ENCODE data around the gene AOPEP.
A peak's percentile ranks its signal among the peaks of the same experiment; 100 is the strongest.
"Not testable (repeated sequence)": the region's sequence is repeated elsewhere in the genome, so short reads cannot be mapped to it uniquely, and the experiment has no call there.

AOPEP gene

GRCh38 chr9:94872891-94873511, 146.5 kb downstream of the AOPEP start:
- peak; percentile 23 for DNase-seq

- DNase-seq = no peak
Measured at GRCh38 chr9:94874316-94874715, 147.8 kb downstream of the AOPEP start.

GRCh38 chr9:94875300-94876020, 149.0 kb downstream of the AOPEP start:
- DNase-seq = no peak

DNA sequence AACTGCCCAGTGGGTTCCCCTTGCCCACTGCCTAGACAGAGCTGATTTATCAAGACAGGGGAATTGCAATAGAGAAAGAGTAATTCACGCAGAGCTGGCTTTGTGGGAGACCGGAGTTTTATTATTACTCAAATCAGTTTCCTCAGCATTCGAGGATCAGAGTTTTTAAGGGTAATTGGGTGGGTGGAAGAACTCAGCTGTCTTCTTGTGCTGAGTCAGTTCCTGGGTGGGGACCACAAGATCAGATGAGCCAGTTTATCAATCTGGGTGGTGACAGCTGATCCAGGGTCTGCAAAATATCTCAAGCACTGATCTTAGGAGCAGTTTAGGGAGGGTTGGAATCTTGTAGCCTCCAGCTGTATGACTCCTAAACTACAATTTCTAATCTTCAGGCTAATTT, 152.3 kb downstream of the AOPEP start:
- DNase-seq = not testable (repeated sequence)

GRCh38 chr9:94879230-94879629, 152.7 kb downstream of the AOPEP start:
- no peak for DNase-seq

GRCh38 chr9:94881023-94881422, 154.5 kb downstream of the AOPEP start:
- DNase-seq = no peak

DNA sequence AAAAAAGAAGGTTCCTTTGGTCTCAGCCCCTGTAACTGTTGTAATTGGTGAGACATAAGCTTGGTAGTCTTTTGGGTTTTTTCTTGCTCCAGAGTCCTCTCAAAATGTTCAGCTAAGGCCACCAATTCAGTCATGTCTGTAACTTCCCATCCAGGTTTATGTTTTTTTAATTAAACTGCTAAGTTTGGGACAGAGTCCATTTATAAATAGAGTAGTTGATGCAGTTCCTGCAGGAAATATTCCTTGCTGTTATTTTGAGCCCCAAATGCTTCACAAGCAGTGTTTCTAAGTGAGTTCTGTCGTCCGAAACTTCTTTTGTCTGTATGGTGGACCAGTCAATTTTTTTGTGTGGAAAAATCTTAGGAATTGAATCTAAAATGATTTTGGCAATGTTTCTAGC, 155.0 kb downstream of the AOPEP start:
- no peak for DNase-seq

GRCh38 chr9:94881940-94882339, 155.4 kb downstream of the AOPEP start:
- DNase-seq = no peak

DNA sequence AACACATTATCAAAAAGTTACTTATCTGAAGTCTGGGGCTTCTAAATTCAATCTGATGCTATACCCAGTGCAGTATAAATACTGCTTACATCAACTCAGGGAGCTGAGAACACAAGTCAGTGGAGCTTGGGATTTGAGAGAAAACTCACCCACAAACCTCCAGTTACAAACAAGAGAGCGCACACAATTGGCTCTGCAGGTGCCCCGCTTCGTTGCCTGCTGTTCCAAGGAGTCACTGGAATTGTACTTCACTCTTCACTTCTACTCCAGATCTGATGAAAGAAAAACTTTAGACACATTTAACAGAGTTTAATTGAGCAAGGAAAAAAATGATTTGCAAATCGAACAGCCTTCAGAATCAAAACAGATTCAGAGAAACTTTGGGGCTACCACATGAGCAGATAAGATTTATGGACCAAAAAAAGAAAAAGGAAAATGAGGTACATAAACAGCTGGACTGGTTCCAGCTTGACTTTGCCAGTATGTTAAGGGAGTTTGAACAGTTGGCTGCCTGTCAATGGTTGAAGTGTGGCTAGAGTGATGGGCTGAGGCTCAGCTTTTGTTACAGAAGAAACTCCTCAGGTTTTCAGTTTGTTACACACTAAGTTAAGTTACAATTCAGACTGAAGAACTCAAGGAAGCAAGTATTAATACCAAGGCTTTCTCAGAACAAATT, 156.6 kb downstream of the AOPEP start:
- no peak for DNase-seq

DNA sequence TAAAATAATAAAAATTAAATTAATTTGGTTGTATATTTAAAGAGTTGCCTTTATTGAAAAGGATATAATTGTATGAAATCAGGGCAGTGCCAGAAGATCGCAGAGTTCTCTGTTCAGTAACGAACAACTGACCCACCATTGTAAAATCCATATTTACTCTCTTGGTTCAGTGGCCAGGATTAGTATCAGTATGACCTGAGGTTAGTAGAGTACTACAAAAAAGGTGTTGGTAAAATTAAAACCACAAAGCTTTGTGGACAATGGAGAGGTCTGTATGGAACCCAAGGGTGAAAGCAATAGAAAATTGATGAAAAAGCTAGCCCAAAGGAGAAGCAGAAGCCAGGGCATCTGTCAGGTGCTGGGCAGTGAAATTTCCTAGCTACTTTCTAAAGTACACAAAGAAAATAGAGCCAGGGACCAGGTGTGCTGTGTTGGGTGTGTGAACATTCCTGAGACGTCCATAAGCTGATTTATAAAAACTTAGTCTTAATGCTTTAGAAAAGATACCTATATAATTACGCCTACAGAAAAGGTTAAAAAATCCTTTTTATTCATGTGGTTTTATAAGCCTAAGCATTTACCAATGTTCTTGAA, 159.5 kb downstream of the AOPEP start:
- DNase-seq = no peak

GRCh38 chr9:94887721-94888120, 161.2 kb downstream of the AOPEP start:
- DNase-seq = no peak

- DNase-seq = no peak
Measured at GRCh38 chr9:94888775-94889174, 162.3 kb downstream of the AOPEP start.

GRCh38 chr9:94889628-94890027, 163.1 kb downstream of the AOPEP start:
- no peak for DNase-seq

DNA sequence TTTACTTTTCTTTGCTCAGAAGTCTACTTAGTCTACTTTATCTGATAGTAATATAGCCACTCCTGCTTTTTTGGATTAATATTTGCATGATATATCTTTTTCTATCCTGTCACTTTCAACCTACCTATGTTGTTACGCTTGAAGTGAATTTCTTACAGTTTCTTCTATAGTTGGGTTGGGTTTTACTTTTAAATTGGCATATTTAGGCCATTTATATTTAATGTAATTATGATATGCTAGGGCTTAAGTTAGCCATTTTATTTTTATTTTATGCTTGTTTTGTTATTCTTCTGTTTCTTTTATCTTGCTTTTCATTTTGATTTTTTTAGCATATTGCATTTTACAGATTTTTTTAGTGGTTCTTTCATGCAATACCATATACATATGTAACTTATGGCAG, 164.7 kb downstream of the AOPEP start:
- no peak for DNase-seq

DNA sequence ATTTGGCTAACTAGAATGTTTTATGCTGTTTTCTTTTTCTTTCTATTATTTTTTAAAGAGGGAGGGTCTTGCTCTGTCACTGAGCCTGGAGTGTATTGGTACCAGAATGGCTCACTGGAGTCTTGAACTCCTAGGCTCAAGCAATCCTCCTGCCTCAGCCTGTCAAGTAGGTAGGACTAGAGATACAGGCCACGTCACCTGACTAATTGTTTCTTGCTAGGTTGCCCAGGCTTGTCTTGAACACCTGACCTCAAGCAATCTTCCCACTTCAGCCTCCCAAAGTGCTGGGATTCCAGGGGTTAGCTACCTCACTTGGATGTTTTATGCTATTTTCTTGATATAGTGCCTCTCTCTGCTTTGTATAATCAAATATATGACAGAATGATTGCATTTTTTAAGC, 166.2 kb downstream of the AOPEP start:
- DNase-seq = no peak

GRCh38 chr9:94894094-94894699, 167.7 kb downstream of the AOPEP start:
- DNase-seq = no peak

DNA sequence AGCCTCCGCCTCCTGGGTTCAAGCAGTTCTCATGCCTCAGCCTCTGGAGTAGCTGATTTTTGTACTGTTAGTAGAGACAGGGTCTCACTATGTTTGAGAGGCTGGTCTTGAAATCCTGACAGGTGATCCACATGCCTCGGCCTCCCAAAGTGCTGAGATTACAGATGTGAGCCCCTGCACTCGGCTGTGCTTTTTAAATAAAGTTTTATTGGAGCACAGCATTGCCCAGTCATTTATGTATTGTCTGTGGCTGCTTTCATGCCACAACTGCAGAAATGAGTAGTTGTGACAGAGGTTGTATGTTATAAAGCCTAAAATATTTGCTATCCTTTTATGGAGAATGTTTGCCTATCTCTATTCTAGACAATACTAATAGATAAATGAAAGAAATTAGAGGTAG, 169.2 kb downstream of the AOPEP start:
- no peak for DNase-seq

- no peak for DNase-seq
Measured at GRCh38 chr9:94896512-94896911, 170.0 kb downstream of the AOPEP start.

- DNase-seq = no peak
Measured at GRCh38 chr9:94899464-94900221, 173.1 kb downstream of the AOPEP start.

DNA sequence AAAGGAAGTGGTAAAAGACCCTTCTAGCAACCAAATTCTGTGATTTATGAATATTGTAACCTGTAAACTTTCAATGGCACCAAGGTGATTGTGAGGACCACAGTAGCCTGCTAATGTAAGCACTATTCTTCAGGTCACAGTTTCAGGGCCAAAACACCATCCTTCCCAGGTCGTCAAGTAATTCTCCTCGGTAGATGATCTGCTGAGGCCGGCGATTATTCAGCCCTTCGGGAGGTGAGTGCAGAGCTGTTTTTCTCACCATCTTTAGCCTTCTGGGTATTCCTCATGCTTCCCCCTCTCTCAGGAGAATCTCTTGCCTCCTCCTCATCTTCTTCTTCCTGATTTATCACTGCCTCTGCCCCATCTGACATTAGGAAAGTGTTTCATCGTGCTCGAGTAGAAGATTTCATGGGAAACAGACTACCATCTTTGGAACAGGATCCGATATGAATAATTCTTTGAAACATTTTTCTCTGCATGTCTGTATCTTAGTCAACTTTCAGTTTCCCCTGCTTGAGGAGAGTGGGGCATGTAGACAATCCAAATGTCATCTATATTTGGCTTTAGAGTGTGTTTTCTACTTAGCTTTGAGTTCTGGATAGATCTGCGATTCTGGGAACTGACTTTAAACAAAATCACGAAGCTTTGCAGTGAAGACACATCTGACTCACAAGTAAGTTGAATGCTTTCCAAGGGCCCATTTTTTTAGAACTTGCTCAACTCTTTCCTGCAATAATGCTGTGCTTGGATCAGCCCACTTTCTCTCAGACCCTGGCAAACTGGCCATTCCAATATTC, 173.9 kb downstream of the AOPEP start:
- no peak for DNase-seq

GRCh38 chr9:94901019-94901363, 174.5 kb downstream of the AOPEP start:
- DNase-seq = no peak

DNA sequence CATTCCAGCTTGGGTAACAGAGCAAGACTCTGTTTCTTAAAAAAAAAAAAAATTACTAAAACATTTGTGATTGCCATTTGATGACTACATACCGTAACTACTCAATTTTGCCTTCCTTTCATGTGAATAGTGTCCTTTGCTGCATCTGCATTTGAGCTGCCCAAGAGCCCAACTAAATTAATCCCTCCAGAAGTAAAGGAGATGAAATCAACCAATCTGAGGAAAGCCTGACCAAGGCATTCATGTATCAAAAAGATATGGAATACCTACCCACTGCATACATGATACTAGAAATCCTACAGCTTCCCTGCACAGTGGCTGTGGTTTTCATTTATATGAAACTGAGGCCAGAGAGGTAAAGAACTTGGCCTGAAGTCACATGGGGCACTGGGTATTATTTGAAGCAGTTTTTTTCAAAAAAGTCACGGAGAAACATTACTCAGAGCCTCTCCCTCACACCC, 177.5 kb downstream of the AOPEP start:
- DNase-seq = no peak

All from NCI-H2029 treated with DMSO at 0.1 percent for 48 hours (cell line).